IPS-15b (cell line): Measurements from ENCODE around the gene DMPK.
"Not testable (repeated sequence)": the region's sequence is repeated elsewhere in the genome, so short reads cannot be mapped to it uniquely, and the experiment has no call there.

Experiments
- H3K27me3 ChIP-seq: one replicate; pipeline ENCODE4 v1.6.1; 2013; ENCODE audit warnings: low read length; ENCODE audit not compliant: control insufficient read depth, insufficient read depth
- H3K36me3 ChIP-seq: one replicate; pipeline ENCODE4 v1.6.1; 2013; ENCODE audit warnings: low read length; ENCODE audit not compliant: control insufficient read depth, insufficient read depth
- H3K4me1 ChIP-seq: one replicate; pipeline ENCODE4 v1.6.1; 2013; ENCODE audit warnings: mild to moderate bottlenecking, low read length; ENCODE audit not compliant: control insufficient read depth, insufficient read depth
- H3K4me3 ChIP-seq: one replicate; pipeline ENCODE4 v1.5.1; 2013; ENCODE audit warnings: low read depth, low read length
- H3K9ac ChIP-seq: one replicate; pipeline ENCODE4 v1.6.1; 2013; ENCODE audit warnings: low read depth, mild to moderate bottlenecking, low read length
- H3K9me3 ChIP-seq: one replicate; pipeline ENCODE4 v1.6.1; 2013; ENCODE audit warnings: mild to moderate bottlenecking, low read length; ENCODE audit not compliant: control insufficient read depth, insufficient read depth

DMPK gene

GRCh38 chr19:45747513-45747912 is 34.8 kb downstream of the DMPK start:
- H3K9me3 ChIP-seq: no peaks in the 10 kb centered on the region
- peaks cover 5% of the 10 kb centered on the region for H3K4me1 ChIP-seq
- H3K27me3 ChIP-seq: no peaks in the 10 kb centered on the region
- H3K9ac ChIP-seq: no peak overlapping the region
- no peaks in the 10 kb centered on the region for H3K36me3 ChIP-seq
- H3K4me3 ChIP-seq: no peak overlapping the region

- H3K9me3 ChIP-seq: no peaks in the 10 kb centered on the region
- no peak overlapping the region for H3K9ac ChIP-seq
- no peaks in the 10 kb centered on the region for H3K36me3 ChIP-seq
- H3K4me3 ChIP-seq: no peak overlapping the region
- H3K4me1 ChIP-seq: peaks cover 5% of the 10 kb centered on the region
- no peaks in the 10 kb centered on the region for H3K27me3 ChIP-seq
These were observed 35.4 kb downstream of the DMPK start for GRCh38 chr19:45746866-45747265.

- Histone ChIP-seq H3K4me3 (no peak overlapping the region), H3K27me3 (no peaks in the 10 kb centered on the region), H3K4me1 (peaks cover 5% of the 10 kb centered on the region), H3K9ac (no peak overlapping the region), H3K9me3 (no peaks in the 10 kb centered on the region), H3K36me3 (no peaks in the 10 kb centered on the region)
These were observed 36.7 kb downstream of the DMPK start for GRCh38 chr19:45745606-45746005.

DNA sequence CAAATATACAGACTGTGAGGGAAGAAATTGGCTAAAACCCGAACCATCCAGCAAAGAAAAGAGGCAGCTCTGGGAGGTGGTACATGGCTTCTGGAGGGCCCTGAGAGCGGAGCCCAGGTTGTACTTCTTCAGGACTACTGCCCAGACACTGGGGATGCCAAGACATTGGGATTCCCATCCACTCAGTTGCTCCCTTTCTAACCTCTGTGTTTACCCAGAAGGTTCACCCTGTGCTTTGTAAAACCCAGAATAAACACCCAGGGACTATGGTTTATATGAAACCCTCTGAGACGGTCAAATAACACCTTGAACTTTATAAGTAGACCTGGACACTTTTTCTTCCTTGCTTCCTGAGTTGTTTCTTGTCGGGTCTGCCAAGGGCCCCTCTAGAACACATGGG is 39.3 kb downstream of the DMPK start:
- Histone ChIP-seq H3K9me3 (no peaks in the 10 kb centered on the region), H3K9ac (no peak overlapping the region), H3K36me3 (no peaks in the 10 kb centered on the region), H3K4me3 (no peak overlapping the region), H3K4me1 (peaks cover 5% of the 10 kb centered on the region), H3K27me3 (no peaks in the 10 kb centered on the region)

GRCh38 chr19:45739498-45740439 is 42.5 kb downstream of the DMPK start:
- no peaks in the 10 kb centered on the region for H3K4me1 ChIP-seq
- H3K9me3 ChIP-seq: no peaks in the 10 kb centered on the region
- no peaks in the 10 kb centered on the region for H3K27me3 ChIP-seq
- H3K9ac ChIP-seq: no peak overlapping the region
- no peaks in the 10 kb centered on the region for H3K36me3 ChIP-seq
- H3K4me3 ChIP-seq: no peak overlapping the region

- peaks cover 8% of the 10 kb centered on the region for H3K4me1 ChIP-seq
- no peaks in the 10 kb centered on the region for H3K9me3 ChIP-seq
- H3K27me3 ChIP-seq: no peaks in the 10 kb centered on the region
These were observed 49.0 kb downstream of the DMPK start, which contains the start of gene MEIOSIN for GRCh38 chr19:45733160-45733810. TSS of gene MEIOSIN (plus strand) at chr19:45733439. CDS start at chr19:45735377, 1,938 bp downstream.

DNA sequence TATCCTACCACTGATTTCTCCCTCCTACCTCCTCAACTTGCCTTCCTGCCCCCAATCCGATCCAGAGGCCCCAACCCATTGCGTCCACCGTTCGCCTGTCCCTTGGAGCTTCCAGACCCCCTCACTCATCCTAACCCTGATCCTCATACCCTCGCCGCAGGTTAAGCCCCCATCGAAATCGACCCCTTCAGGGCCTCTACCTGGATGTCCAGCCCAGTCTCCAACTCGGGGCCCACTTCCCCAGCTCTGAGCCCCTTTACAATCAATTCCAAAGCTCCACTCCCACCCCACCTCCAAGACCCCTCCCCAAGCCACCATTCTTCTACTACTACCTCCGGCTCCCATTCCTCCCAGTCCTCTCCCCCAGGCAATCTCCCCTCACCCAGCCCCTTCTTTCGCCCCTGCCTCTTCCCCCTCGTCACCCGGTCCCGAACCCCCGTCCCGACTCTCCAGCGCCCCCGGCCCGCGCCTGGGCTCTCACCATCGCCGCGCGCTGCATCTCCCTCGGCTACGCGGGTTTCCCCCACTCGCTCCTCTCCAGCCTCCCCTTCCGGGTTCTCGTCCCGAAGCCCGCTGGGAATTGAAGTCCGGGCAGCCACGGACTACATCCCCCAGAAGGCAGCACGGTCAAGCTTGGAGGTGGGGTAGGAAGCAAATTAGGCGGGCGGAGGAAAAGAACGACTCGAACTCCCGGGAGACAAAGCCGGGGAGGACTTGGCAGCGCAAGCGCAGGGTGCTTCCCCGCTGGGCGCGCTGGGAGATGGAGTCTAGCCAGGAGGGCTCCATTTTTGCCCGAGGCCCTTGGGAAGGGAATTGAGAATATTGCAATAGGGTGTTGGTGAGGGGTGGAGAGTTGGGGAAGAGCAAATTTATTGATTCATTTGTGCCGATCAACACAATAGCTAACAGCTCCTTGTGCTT is 51.7 kb downstream of the DMPK start, which contains the start of gene FBXO46:
Gene FBXO46, minus strand, starts transcription at position 529 of the 921 bp plus-strand sequence. CDS start 17,401 bp downstream, outside the sequence.
- peak within 1 kb of the TSS; percentile 87 for H3K9ac ChIP-seq
- H3K4me1 ChIP-seq: peaks cover 8% of the 10 kb centered on the region
- H3K27me3 ChIP-seq: no peaks in the 10 kb centered on the region
- H3K36me3 ChIP-seq: no peaks in the 10 kb centered on the region
- H3K4me3 ChIP-seq: peak within 1 kb of the TSS; percentile 88
- no peaks in the 10 kb centered on the region for H3K9me3 ChIP-seq

More at GRCh38 chr19:45733160-45733810, 49.0 kb downstream of the DMPK start, which contains the start of gene MEIOSIN:
- no peak within 1 kb of the TSS for H3K4me3 ChIP-seq
- no peaks in the 10 kb centered on the region for H3K36me3 ChIP-seq
- no peak within 1 kb of the TSS for H3K9ac ChIP-seq

DNA sequence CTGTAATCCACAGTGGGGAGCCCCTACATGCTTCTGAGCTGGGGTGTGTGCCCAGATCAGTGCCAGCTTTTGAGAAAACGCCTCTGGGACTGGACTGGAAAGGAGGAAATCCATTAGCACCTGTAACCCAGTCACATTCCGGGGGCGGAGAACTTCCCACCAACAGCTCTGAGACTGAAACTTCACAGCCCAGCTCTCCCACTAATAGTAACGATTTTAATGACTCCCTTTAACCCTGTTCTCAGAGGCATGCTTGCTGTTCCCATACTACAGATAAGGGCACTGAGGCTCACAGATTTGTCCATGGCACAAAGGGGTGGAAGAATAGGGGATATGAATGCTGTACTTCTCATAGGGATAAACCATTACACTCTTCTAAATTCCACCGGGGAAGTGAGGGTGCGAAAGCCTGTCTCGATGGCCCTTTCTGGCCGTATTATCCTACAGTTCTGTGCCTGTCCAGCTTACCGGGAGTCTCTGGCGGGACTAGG is 52.4 kb downstream of the DMPK start:
- no peaks in the 10 kb centered on the region for H3K27me3 ChIP-seq
- peaks cover 8% of the 10 kb centered on the region for H3K4me1 ChIP-seq
- H3K36me3 ChIP-seq: no peaks in the 10 kb centered on the region
- peak overlapping the region; percentile 87 for H3K9ac ChIP-seq
- no peaks in the 10 kb centered on the region for H3K9me3 ChIP-seq
- H3K4me3 ChIP-seq: peak overlapping the region; percentile 88

DNA sequence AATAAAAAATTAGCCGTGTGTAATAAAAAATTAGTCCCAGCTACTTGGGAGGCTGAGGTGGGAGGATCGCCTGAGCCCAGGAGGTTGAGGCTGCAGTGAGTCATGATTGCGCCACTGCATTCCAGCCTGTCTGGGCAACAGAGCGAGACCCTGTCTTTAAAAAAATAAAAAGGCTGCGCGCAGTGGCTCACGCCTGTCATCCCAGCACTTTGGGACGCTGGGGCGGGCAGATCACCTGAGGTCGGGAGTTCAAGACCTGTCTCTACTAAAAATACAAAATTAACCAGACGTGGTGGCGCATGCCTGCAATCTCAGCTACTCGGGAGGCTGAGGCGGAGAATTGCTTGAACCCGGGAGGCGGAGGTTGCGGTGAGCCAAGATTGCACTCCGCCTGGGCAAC is 53.6 kb downstream of the DMPK start:
- not testable (repeated sequence) for H3K9ac ChIP-seq, H3K9me3 ChIP-seq, H3K27me3 ChIP-seq, H3K36me3 ChIP-seq, H3K4me3 ChIP-seq, H3K4me1 ChIP-seq

GRCh38 chr19:45720065-45720464 is 62.2 kb downstream of the DMPK start:
- not testable (repeated sequence) for H3K4me3 ChIP-seq, H3K27me3 ChIP-seq, H3K9me3 ChIP-seq, H3K36me3 ChIP-seq, H3K9ac ChIP-seq
- H3K4me1 ChIP-seq: peaks cover 11% of the 10 kb centered on the region
